Measurements from ENCODE around the gene ACOXL. TPM values are rescaled to one million over a fixed set of nuclear protein-coding genes. Genes with fewer than 3 reads are reported as not detected.

The ACOXL gene
- polyA plus RNA-seq, 4 donors: 0.06 to 0.56 TPM; not detected in 2

DNA sequence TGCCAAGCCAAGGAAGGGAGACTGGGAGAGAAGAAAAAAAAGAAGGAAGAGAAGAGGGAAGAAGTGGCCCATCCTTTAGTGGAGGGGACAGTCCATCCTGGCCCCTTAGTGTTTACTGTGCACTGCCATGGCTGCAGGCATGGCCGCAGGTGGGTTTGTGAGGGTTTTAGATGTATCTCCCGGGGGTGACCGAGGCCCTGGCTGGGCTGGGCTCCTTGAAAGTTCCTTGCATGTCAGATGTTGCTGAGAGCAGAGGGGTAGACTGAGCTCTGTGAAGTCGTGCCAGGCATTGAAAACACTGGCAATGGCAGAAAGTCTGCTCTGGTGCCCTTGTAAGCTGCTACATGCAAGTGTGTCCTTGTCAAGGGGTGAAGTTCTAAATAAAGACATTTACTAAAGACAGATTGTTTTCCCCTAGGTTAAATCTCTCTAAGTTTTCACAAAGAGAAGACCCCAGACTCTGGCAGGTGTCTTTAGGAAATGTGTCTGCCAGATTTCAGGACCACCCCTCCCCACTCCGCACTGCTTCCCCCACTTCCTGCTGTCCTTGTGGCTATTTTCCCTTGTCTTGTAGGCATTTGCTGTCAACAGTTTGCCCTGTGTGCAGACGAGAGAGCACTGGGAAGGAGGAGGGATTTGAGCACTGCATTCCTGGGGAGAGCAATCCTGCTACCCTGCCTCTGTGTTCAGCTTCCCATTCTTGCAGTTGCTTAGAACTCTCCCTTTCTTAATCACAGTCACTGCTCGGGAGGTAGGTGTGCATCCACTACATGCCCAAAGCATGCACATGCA is 68.4 kb downstream of the ACOXL start:
- no peak for DNase-seq
- no peak for FAIRE-seq
- H3K27ac ChIP-seq (ENCODE audit: low read depth in 1 of 3, low read length in 2 of 3): no peak overlapping the region
- H3K4me1 ChIP-seq (ENCODE audit: control insufficient read depth in 3 of 3, insufficient read depth in 2 of 3, low read depth in 1 of 3, low read length in 2 of 3): no peaks in the 10 kb centered on the region
- WGBS, 3 donors: 64 to 75% (median 74%) methylated on average over 7 of the region's 7 CpGs
- H3K4me3 ChIP-seq (ENCODE audit: low read depth in 1 of 3, low read length in 3 of 3): no peak overlapping the region
- H3K36me3 ChIP-seq (ENCODE audit: control insufficient read depth in 3 of 3, insufficient read depth in 2 of 3, low read depth in 1 of 3, low read length in 3 of 3): no peaks in the 10 kb centered on the region
- H3K27me3 ChIP-seq (ENCODE audit: control insufficient read depth in 3 of 3, insufficient read depth in 3 of 3, low read length in 3 of 3): peaks cover 0 to 8% (median 3%) of the 10 kb centered on the region in 3 donors
- no peaks in the 10 kb centered on the region for H3K9me3 ChIP-seq (ENCODE audit: control insufficient read depth in 2 of 2, insufficient read depth in 1 of 2, low read depth in 1 of 2, low read length in 1 of 2)

DNA sequence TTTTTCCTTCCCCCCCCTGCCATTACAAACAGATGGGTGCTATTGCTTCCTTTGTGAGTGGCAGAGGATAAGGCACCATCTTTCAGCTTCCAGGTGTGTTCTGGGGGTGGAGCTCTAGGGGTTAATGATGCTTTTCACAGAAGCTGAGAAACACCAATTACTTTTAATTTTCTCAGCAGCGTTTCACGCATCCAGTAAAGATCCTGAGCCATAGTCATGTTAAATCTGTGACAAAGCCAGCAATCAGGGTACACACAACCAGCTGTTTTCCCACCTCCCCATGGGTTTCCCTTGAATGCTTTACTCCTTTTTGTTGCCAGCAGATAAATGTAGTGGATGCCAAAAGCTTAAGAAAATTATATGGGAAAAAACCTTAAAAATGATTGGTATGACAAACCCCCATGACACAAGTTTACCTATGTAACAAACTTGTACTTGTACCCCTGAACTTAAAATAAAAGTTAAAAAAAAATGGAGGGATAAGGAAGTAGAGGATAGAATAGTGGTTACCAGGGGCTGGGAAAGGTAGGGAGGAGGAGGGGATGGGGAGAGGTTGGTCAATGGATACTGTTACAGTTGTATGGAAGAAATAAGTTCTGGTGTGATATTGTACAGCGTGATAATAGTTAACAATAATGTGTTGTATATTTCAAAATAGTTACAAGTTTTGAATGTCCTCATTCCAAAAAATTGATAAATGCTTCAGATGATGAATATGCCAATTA is 70.0 kb downstream of the ACOXL start:
- no peaks in the 10 kb centered on the region for H3K9me3 ChIP-seq (ENCODE audit: control insufficient read depth in 2 of 2, insufficient read depth in 1 of 2, low read depth in 1 of 2, low read length in 1 of 2)
- WGBS, 3 donors: 64 to 69% (median 68%) methylated on average over 3 of the region's 3 CpGs
- DNase-seq (no peak), FAIRE-seq (peak; percentile 5)
- H3K27ac ChIP-seq (ENCODE audit: low read depth in 1 of 3, low read length in 2 of 3): no peak overlapping the region
- no peak overlapping the region for H3K4me3 ChIP-seq (ENCODE audit: low read depth in 1 of 3, low read length in 3 of 3)
- H3K4me1 ChIP-seq (ENCODE audit: control insufficient read depth in 3 of 3, insufficient read depth in 2 of 3, low read depth in 1 of 3, low read length in 2 of 3): no peaks in the 10 kb centered on the region
- peaks cover 0 to 4% (median 3%) of the 10 kb centered on the region in 3 donors for H3K27me3 ChIP-seq (ENCODE audit: control insufficient read depth in 3 of 3, insufficient read depth in 3 of 3, low read length in 3 of 3)
- H3K36me3 ChIP-seq (ENCODE audit: control insufficient read depth in 3 of 3, insufficient read depth in 2 of 3, low read depth in 1 of 3, low read length in 3 of 3): no peaks in the 10 kb centered on the region

DNA sequence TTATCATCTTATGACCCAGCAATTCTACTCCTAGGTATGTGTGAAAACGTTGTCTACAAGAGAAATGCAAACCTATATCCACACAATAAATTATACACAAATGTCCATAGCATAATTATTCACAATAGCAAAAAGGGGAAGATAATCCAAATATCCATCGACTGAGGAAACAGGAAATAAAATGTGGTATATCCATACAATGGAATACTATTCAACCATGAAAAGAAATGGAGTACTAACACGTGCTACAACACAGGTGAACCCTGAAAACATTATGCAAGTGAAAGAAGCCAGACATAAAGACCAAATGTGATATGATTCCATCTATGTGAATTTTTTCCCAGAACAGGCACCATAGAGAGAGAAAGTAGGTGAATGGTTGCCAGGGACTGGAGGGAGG is 72.1 kb downstream of the ACOXL start:
- DNase-seq: no peak
- H3K4me3 ChIP-seq (ENCODE audit: low read depth in 1 of 3, low read length in 3 of 3): no peak overlapping the region
- H3K36me3 ChIP-seq (ENCODE audit: control insufficient read depth in 3 of 3, insufficient read depth in 2 of 3, low read depth in 1 of 3, low read length in 3 of 3): no peaks in the 10 kb centered on the region
- no peaks in the 10 kb centered on the region for H3K9me3 ChIP-seq (ENCODE audit: control insufficient read depth in 2 of 2, insufficient read depth in 1 of 2, low read depth in 1 of 2, low read length in 1 of 2)
- 84 to 90% (median 87%) methylated on average over 3 of the region's 3 CpGs for WGBS, 3 donors
- H3K27me3 ChIP-seq (ENCODE audit: control insufficient read depth in 3 of 3, insufficient read depth in 3 of 3, low read length in 3 of 3): peaks cover 0 to 8% (median 3%) of the 10 kb centered on the region in 3 donors
- H3K4me1 ChIP-seq (ENCODE audit: control insufficient read depth in 3 of 3, insufficient read depth in 2 of 3, low read depth in 1 of 3, low read length in 2 of 3): no peaks in the 10 kb centered on the region
- FAIRE-seq: no peak
- no peak overlapping the region for H3K27ac ChIP-seq (ENCODE audit: low read depth in 1 of 3, low read length in 2 of 3)

DNA sequence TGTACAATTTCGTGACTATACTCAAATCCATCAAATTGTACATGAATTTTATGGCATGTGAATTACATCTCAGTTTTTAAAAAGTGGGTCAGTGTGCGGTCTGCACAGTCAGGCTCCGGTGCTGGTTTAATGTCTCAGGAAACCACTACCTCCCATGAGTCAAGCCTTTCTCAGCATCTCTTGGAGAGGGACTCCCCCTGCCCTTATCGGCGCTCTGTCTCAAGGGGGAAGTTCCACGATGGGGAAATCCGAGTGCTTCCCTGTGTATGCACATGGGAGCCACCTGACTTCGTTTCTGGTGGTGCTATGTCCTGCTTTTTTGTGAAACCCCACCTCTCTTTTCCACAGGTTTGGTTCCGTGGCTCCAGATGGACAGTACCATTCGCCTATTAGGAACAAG is 72.5 kb downstream of the ACOXL start:
- H3K36me3 ChIP-seq (ENCODE audit: control insufficient read depth in 3 of 3, insufficient read depth in 2 of 3, low read depth in 1 of 3, low read length in 3 of 3): no peaks in the 10 kb centered on the region
- DNase-seq (peak in 1 of 2 donors; percentile 20), FAIRE-seq (no peak)
- H3K9me3 ChIP-seq (ENCODE audit: control insufficient read depth in 2 of 2, insufficient read depth in 1 of 2, low read depth in 1 of 2, low read length in 1 of 2): no peaks in the 10 kb centered on the region
- no peak overlapping the region for H3K4me3 ChIP-seq (ENCODE audit: low read depth in 1 of 3, low read length in 3 of 3)
- no peaks in the 10 kb centered on the region for H3K4me1 ChIP-seq (ENCODE audit: control insufficient read depth in 3 of 3, insufficient read depth in 2 of 3, low read depth in 1 of 3, low read length in 2 of 3)
- peaks cover 0 to 10% (median 3%) of the 10 kb centered on the region in 3 donors for H3K27me3 ChIP-seq (ENCODE audit: control insufficient read depth in 3 of 3, insufficient read depth in 3 of 3, low read length in 3 of 3)
- WGBS, 3 donors: 58 to 77% (median 70%) methylated on average over 10 of the region's 10 CpGs
- no peak overlapping the region for H3K27ac ChIP-seq (ENCODE audit: low read depth in 1 of 3, low read length in 2 of 3)

DNA sequence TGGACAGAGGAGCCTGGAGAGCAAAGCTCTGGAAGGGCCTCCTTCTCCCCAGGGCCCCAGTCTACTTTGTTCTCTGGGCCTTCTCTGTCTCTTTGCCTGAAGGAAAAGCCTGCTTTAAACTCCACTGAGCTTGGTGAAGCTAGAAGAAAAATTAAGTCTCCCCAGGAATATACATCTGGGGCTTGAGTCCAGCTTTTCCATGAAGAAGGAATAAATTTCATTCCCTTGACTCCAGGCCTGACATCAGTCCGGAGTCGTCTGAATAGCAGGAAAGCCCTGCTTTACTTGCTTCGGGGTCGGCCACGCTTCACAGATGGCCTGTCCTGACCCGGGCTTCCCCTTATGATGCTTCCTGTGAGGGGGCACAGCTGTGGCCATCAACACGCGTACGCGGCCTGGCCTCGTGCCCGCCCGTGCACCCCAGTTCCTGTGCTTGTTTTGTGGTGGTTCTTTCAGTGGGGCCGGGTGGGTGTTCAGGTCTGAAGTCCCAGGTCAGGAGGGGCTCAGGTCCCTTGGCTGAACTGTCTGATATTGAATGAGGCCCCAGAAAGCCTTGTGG is 73.6 kb downstream of the ACOXL start:
- 61 to 92% (median 81%) methylated on average over 14 of the region's 14 CpGs for whole genome bisulfite sequencing, 3 donors
- FAIRE-seq: no peak

DNA sequence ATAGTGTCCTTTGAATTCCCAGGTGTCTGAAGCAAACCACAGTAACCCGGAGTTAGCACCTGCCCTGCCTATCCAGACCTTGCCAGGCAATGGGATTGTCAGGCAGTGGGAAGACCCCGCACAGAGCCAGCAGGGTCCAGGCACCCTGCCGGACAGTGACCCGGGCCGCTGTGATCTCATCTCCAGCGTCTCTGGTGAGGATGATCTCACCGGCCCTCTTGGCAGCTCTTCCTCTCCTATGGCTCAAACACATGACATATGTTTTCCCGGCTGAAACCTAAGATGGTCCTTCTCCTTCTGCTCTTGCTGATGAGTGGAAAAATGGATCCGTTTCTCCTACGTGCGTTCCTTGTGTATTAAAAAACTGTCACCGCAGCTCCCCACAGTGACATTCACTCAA is 75.1 kb downstream of the ACOXL start:
- Histone ChIP-seq H3K9me3 (ENCODE audit: control insufficient read depth in 2 of 2, insufficient read depth in 1 of 2, low read depth in 1 of 2, low read length in 1 of 2) (no peaks in the 10 kb centered on the region), H3K36me3 (ENCODE audit: control insufficient read depth in 3 of 3, insufficient read depth in 2 of 3, low read depth in 1 of 3, low read length in 3 of 3) (no peaks in the 10 kb centered on the region), H3K27ac (ENCODE audit: low read depth in 1 of 3, low read length in 2 of 3) (no peak overlapping the region), H3K27me3 (ENCODE audit: control insufficient read depth in 3 of 3, insufficient read depth in 3 of 3, low read length in 3 of 3) (peaks cover 0 to 10% (median 3%) of the 10 kb centered on the region in 3 donors), H3K4me1 (ENCODE audit: control insufficient read depth in 3 of 3, insufficient read depth in 2 of 3, low read depth in 1 of 3, low read length in 2 of 3) (no peaks in the 10 kb centered on the region), H3K4me3 (ENCODE audit: low read depth in 1 of 3, low read length in 3 of 3) (no peak overlapping the region)
- DNase-seq (no peak), FAIRE-seq (no peak)
- WGBS, 3 donors: 64 to 79% (median 79%) methylated on average over 12 of the region's 12 CpGs

More for the DNA sequence above, 73.6 kb downstream of the ACOXL start:
- Histone ChIP-seq H3K4me3 (ENCODE audit: low read depth in 1 of 3, low read length in 3 of 3) (no peak overlapping the region), H3K27ac (ENCODE audit: low read depth in 1 of 3, low read length in 2 of 3) (no peak overlapping the region), H3K9me3 (ENCODE audit: control insufficient read depth in 2 of 2, insufficient read depth in 1 of 2, low read depth in 1 of 2, low read length in 1 of 2) (no peaks in the 10 kb centered on the region), H3K36me3 (ENCODE audit: control insufficient read depth in 3 of 3, insufficient read depth in 2 of 3, low read depth in 1 of 3, low read length in 3 of 3) (no peaks in the 10 kb centered on the region), H3K4me1 (ENCODE audit: control insufficient read depth in 3 of 3, insufficient read depth in 2 of 3, low read depth in 1 of 3, low read length in 2 of 3) (no peaks in the 10 kb centered on the region), H3K27me3 (ENCODE audit: control insufficient read depth in 3 of 3, insufficient read depth in 3 of 3, low read length in 3 of 3) (peaks cover 0 to 10% (median 3%) of the 10 kb centered on the region in 3 donors)
- no peak for DNase-seq

DNA sequence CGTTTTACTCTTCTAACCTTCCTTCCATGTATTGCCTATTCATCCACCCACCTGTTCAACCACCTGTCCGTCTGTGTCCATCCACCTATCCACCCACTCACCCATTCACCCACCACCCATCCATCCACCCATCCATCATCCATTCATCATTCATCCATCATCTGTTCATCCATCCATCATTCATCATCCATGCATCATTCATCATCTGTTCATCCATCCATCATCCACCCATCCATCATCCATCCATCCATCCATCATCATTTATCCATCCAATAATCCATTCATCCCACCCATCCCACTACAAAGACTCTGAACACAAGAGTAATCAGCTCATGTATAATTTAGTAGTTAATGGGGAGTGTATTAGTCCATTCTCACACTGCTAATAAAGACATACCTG is 78.0 kb downstream of the ACOXL start:
- FAIRE-seq (no peak), DNase-seq (no peak)
- Histone ChIP-seq H3K4me1 (ENCODE audit: control insufficient read depth in 3 of 3, insufficient read depth in 2 of 3, low read depth in 1 of 3, low read length in 2 of 3) (no peaks in the 10 kb centered on the region), H3K27me3 (ENCODE audit: control insufficient read depth in 3 of 3, insufficient read depth in 3 of 3, low read length in 3 of 3) (peaks cover 0 to 10% (median 0%) of the 10 kb centered on the region in 3 donors), H3K36me3 (ENCODE audit: control insufficient read depth in 3 of 3, insufficient read depth in 2 of 3, low read depth in 1 of 3, low read length in 3 of 3) (no peaks in the 10 kb centered on the region), H3K9me3 (ENCODE audit: control insufficient read depth in 2 of 2, insufficient read depth in 1 of 2, low read depth in 1 of 2, low read length in 1 of 2) (no peaks in the 10 kb centered on the region), H3K4me3 (ENCODE audit: low read depth in 1 of 3, low read length in 3 of 3) (no peak overlapping the region), H3K27ac (ENCODE audit: low read depth in 1 of 3, low read length in 2 of 3) (no peak overlapping the region)
- 65 to 88% (median 77%) methylated on average over 2 of the region's 2 CpGs for WGBS, 3 donors

DNA sequence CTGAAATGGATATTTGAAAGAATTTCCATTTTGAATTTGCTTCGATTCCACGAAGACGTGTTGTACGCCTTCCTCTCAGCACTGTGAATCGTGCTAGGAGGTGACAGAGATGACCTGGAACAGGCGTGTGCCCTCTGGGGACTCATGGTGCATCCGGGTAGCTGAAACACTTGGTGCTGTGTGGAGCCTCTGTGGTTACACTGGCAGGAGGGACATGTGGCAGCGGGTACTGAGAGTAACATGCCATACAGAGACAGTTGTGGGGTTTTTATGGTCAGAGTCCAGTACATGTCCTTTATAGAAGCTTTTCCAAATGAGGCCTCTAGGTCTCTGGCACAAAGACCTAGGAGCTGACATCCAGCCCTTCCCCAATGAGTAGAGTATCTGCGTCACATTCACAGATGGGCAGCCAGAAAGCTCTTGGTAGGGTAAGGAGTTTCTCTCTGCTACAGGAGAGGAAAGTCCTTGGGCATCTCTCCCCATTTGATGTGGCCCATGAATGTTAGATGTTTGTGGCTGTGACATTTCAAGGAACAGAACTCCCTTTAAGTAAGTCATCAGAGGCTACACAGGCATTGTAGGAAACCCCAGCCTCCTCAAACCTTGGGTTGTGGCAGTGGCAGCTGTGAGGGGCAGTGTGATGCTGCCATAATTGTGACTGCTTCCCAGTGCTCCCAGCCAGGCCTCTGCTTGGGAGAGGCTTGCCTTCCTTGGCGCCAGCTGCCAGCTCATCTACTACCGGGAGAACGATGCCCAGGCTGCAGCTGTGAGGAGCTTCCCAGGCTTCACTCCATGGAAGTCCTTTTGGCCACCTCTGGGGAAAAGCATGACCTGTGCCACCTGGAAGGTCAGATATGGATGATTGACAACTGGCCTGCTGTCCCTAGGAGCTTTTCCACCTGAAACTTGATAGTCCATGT is 80.6 kb downstream of the ACOXL start:
- H3K4me1 ChIP-seq (ENCODE audit: control insufficient read depth in 3 of 3, insufficient read depth in 2 of 3, low read depth in 1 of 3, low read length in 2 of 3): no peaks in the 10 kb centered on the region
- H3K9me3 ChIP-seq (ENCODE audit: control insufficient read depth in 2 of 2, insufficient read depth in 1 of 2, low read depth in 1 of 2, low read length in 1 of 2): no peaks in the 10 kb centered on the region
- peaks cover 0 to 8% (median 0%) of the 10 kb centered on the region in 3 donors for H3K27me3 ChIP-seq (ENCODE audit: control insufficient read depth in 3 of 3, insufficient read depth in 3 of 3, low read length in 3 of 3)
- FAIRE-seq (no peak), DNase-seq (no peak)
- H3K27ac ChIP-seq (ENCODE audit: low read depth in 1 of 3, low read length in 2 of 3): no peak overlapping the region
- H3K36me3 ChIP-seq (ENCODE audit: control insufficient read depth in 3 of 3, insufficient read depth in 2 of 3, low read depth in 1 of 3, low read length in 3 of 3): no peaks in the 10 kb centered on the region
- 92 to 93% (median 93%) methylated on average over 12 of the region's 12 CpGs for WGBS, 3 donors
- no peak overlapping the region for H3K4me3 ChIP-seq (ENCODE audit: low read depth in 1 of 3, low read length in 3 of 3)

Data from small intestine (tissue), 7 donors.